ENCODE data around the gene ABCF2. TPM values are rescaled to one million over a fixed set of nuclear protein-coding genes. Genes with fewer than 3 reads are reported as not detected.
A peak's percentile ranks its signal among the peaks of the same experiment; 100 is the strongest.

Gene ABCF2
- total and polyA plus RNA-seq, 4 donors, result 6.3 to 15.6 (median 10.5) TPM

DNA sequence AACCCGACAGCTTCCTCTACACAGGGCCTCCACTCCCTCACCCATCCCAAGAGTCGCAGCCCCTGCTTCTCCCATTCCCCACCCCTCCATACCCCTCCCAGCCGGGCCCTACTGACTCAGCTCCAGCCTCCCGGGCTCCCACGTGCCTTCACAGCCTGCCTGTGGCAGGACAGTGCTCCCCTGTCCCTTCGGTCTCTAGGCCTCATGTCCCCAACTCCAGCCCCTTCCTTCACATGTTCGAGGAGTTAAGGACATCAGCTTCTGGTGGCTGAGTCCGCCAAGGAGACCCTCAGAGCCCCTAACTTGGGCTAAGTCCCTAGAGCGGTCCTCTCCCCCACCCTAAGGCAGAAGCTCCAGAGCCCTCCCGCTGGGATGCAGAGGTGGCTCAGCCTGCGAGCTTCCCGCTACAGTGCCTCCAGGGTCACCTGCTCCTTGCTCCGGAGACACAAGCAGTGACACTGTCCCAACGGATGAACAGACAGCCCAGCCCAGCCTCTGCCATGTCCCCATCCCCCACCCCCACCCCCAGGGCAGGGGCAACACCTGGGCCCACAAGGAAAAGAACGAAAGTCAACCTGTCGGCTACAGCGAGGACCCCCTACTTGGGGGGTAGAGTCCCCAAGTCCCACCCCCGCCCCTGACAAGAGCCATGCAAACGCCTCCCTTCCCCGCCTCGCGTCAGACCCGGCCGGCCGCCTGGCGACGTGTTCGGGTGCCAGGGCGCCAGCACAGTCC is 20.8 kb upstream of the ABCF2 start:
- DNase-seq (ENCODE audit: low spot score), result no peak
- H3K9ac ChIP-seq (ENCODE audit: low read depth in 1 of 2, low read length in 2 of 2), result no peak overlapping the region
- H3K4me1 ChIP-seq (ENCODE audit: control insufficient read depth in 4 of 4, insufficient read depth in 4 of 4, low read length in 3 of 4), result peaks cover 11 to 37% (median 22%) of the 10 kb centered on the region in 4 donors
- no peaks in the 10 kb centered on the region for H3K9me3 ChIP-seq (ENCODE audit: control insufficient read depth in 4 of 4, low read length in 3 of 4)
- peak overlapping the region in 2 of 3 donors; percentile 51 to 55 for H3K4me3 ChIP-seq (ENCODE audit: low read depth in 1 of 3, low read length in 3 of 3)
- H3K27me3 ChIP-seq (ENCODE audit: control insufficient read depth in 4 of 4, insufficient read depth in 4 of 4, low read length in 3 of 4), result peaks cover 0 to 7% (median 0%) of the 10 kb centered on the region in 4 donors
- 23% methylated on average over 29 of the region's 29 CpGs for WGBS
- H3K36me3 ChIP-seq (ENCODE audit: control insufficient read depth in 4 of 4, insufficient read depth in 3 of 4, low read depth in 1 of 4, low read length in 3 of 4), result no peaks in the 10 kb centered on the region
- TF ChIP-seq HNF4A (conservative IDR thresholded peaks at IDR 0.05), result no peak
- TF ChIP-seq SP1 (IDR thresholded peaks at IDR 0.05), result no peak
- no peak for TF ChIP-seq TAF1 (conservative IDR thresholded peaks at IDR 0.05)
- no peak for TF ChIP-seq RXRA (IDR thresholded peaks at IDR 0.05)
- TF ChIP-seq, protein P1, sequence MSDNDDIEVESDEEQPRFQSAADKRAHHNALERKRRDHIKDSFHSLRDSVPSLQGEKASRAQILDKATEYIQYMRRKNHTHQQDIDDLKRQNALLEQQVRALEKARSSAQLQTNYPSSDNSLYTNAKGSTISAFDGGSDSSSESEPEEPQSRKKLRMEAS (IDR thresholded peaks at IDR 0.05), result no peak
- no peak for TF ChIP-seq JUND (IDR thresholded peaks at IDR 0.05)
- TF ChIP-seq, protein P2, sequence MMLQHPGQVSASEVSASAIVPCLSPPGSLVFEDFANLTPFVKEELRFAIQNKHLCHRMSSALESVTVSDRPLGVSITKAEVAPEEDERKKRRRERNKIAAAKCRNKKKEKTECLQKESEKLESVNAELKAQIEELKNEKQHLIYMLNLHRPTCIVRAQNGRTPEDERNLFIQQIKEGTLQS (IDR thresholded peaks at IDR 0.05), result no peak
- no peak for TF ChIP-seq RAD21 (IDR thresholded peaks at IDR 0.05)
- no peak for TF ChIP-seq YY1 (IDR thresholded peaks at IDR 0.05)
- peak overlapping the region; percentile 60 to 71 for H3K27ac ChIP-seq (ENCODE audit: low read depth in 1 of 2, low read length in 2 of 2)

DNA sequence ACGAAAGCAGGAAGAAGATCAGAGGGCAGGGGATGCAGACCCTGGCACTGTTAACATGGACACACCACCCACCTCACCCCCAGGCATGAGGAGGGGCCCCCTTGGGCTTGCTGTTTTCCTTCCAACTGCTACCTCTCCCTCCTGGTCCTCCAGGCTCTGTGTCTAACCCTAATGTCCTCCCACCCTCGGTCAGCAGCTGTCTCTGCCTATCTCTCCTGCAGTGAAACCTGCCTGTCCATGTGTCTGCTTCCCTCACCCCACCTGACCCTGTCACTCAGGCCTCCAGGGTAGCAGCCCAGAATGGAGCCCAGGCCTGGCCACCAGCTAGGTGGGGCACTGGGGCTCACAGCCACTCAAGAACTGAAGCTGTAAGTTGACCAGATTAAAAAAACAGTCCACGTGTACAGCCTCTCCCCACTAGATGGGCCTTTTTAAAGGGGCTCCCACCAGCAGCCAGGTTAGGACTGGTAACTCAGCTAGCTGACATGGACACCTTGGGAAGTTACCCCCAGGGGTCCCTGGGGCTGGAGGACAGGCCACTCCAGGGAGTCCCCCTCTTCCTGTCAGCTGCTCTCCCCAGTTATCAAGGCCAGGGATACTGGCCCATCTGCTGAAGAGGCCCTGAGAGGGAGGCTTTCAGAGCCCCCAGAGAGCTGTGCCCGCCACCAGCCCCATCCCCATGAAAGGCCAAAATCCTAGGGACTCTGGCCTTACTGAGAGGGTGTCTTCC is 20.0 kb upstream of the ABCF2 start:
- H3K27me3 ChIP-seq (ENCODE audit: control insufficient read depth in 4 of 4, insufficient read depth in 4 of 4, low read length in 3 of 4), result peaks cover 0 to 4% (median 0%) of the 10 kb centered on the region in 4 donors
- H3K27ac ChIP-seq (ENCODE audit: low read depth in 1 of 2, low read length in 2 of 2), result no peak overlapping the region
- TF ChIP-seq, protein P2 (IDR thresholded peaks at IDR 0.05), result no peak
- no peak for TF ChIP-seq GABPA (IDR thresholded peaks at IDR 0.05 in 1 of 2, conservative IDR thresholded peaks at IDR 0.05 in 1 of 2)
- no peak for TF ChIP-seq TAF1 (conservative IDR thresholded peaks at IDR 0.05)
- TF ChIP-seq NR2F2 (IDR thresholded peaks at IDR 0.05), result no peak
- TF ChIP-seq FOXA1 (IDR thresholded peaks at IDR 0.05), result no peak
- no peak for TF ChIP-seq YY1 (IDR thresholded peaks at IDR 0.05)
- TF ChIP-seq, protein P3, sequence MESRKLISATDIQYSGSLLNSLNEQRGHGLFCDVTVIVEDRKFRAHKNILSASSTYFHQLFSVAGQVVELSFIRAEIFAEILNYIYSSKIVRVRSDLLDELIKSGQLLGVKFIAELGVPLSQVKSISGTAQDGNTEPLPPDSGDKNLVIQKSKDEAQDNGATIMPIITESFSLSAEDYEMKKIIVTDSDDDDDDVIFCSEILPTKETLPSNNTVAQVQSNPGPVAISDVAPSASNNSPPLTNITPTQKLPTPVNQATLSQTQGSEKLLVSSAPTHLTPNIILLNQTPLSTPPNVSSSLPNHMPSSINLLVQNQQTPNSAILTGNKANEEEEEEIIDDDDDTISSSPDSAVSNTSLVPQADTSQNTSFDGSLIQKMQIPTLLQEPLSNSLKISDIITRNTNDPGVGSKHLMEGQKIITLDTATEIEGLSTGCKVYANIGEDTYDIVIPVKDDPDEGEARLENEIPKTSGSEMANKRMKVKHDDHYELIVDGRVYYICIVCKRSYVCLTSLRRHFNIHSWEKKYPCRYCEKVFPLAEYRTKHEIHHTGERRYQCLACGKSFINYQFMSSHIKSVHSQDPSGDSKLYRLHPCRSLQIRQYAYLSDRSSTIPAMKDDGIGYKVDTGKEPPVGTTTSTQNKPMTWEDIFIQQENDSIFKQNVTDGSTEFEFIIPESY (IDR thresholded peaks at IDR 0.05), result no peak
- no peak for TF ChIP-seq HNF4A (conservative IDR thresholded peaks at IDR 0.05)
- TF ChIP-seq SP1 (IDR thresholded peaks at IDR 0.05), result no peak
- no peak for TF ChIP-seq RAD21 (IDR thresholded peaks at IDR 0.05)
- TF ChIP-seq JUND (IDR thresholded peaks at IDR 0.05), result no peak
- TF ChIP-seq, protein P1 (IDR thresholded peaks at IDR 0.05), result no peak
- no peak for TF ChIP-seq RXRA (IDR thresholded peaks at IDR 0.05)
- 74% methylated on average over 4 of the region's 4 CpGs for WGBS
- peaks cover 9 to 35% (median 21%) of the 10 kb centered on the region in 4 donors for H3K4me1 ChIP-seq (ENCODE audit: control insufficient read depth in 4 of 4, insufficient read depth in 4 of 4, low read length in 3 of 4)
- no peak overlapping the region for H3K9ac ChIP-seq (ENCODE audit: low read depth in 1 of 2, low read length in 2 of 2)
- no peaks in the 10 kb centered on the region for H3K36me3 ChIP-seq (ENCODE audit: control insufficient read depth in 4 of 4, insufficient read depth in 3 of 4, low read depth in 1 of 4, low read length in 3 of 4)
- no peak overlapping the region for H3K4me3 ChIP-seq (ENCODE audit: low read depth in 1 of 3, low read length in 3 of 3)
- H3K9me3 ChIP-seq (ENCODE audit: control insufficient read depth in 4 of 4, low read length in 3 of 4), result no peaks in the 10 kb centered on the region
- no peak for DNase-seq (ENCODE audit: low spot score)
